CD4-positive, CD25-positive, alpha-beta regulatory T cell (primary cell): ENCODE data around the gene CAMP. TPM values are rescaled to one million over a fixed set of nuclear protein-coding genes. Genes with fewer than 3 reads are reported as not detected.

Experiments
- ATAC-seq, 2 donors: fragments of 150-1000 bp; cut with Tn5 transposase; one replicate each; pipeline ENCODE4 v1.10.0; 2021; ENCODE audit warnings: low read depth in 2 of 2, moderate number of reproducible peaks in 2 of 2, moderate library complexity in 1 of 2
- DNase-seq, 3 donors: peaks; one replicate each; pipeline versions ENCODE4 v3.0.0 to v3.0.0-alpha.2; 2012 to 2022; ENCODE audit warnings: mixed read lengths in 1 of 3
- H3K27ac ChIP-seq: one replicate; pipeline ENCODE4 v1.7.0; 2013; ENCODE audit warnings: mild to moderate bottlenecking, low read length; ENCODE audit not compliant: insufficient read depth, poor library complexity, severe bottlenecking
- H3K27me3 ChIP-seq: one replicate; pipeline ENCODE4 v1.7.0; 2013; ENCODE audit warnings: low read length; ENCODE audit not compliant: control insufficient read depth, insufficient read depth
- H3K36me3 ChIP-seq: one replicate; pipeline ENCODE4 v1.7.0; 2013; ENCODE audit warnings: mild to moderate bottlenecking, low read length, moderate library complexity; ENCODE audit not compliant: control insufficient read depth, insufficient read depth
- H3K4me1 ChIP-seq: 2 replicates; pipeline ENCODE4 v1.7.0; 2013; ENCODE audit warnings: mild to moderate bottlenecking, low read length; ENCODE audit not compliant: insufficient read depth, control insufficient read depth, poor library complexity, severe bottlenecking
- H3K4me3 ChIP-seq: one replicate; pipeline ENCODE4 v1.7.0; 2013; ENCODE audit warnings: low read depth, mild to moderate bottlenecking, low read length, moderate library complexity
- H3K9me3 ChIP-seq, 2 experiments: 1 replicate in 1 of 2; 2 replicates in 1 of 2; pipeline ENCODE4 v1.7.0; 2013; ENCODE audit warnings: low read length in 2 of 2, mild to moderate bottlenecking in 1 of 2, moderate library complexity in 1 of 2; ENCODE audit not compliant: control insufficient read depth in 2 of 2
- H3K27ac Mint-ChIP-seq, 3 donors: one replicate each; pipeline ENCODE4 v1.8.0; 2020 to 2022; ENCODE audit warnings: mild to moderate bottlenecking in 3 of 3, mixed read lengths in 3 of 3, moderate library complexity in 2 of 3
- H3K27me3 Mint-ChIP-seq: one replicate; pipeline ENCODE4 v1.8.0; 2022; ENCODE audit warnings: mild to moderate bottlenecking, mixed read lengths
- H3K36me3 Mint-ChIP-seq: one replicate; pipeline ENCODE4 v1.8.0; 2020; ENCODE audit warnings: mixed read lengths
- H3K4me1 Mint-ChIP-seq, 4 donors: one replicate each; pipeline ENCODE4 v1.8.0; 2020 to 2022; ENCODE audit warnings: mixed read lengths in 4 of 4, mild to moderate bottlenecking in 1 of 4
- H3K4me3 Mint-ChIP-seq, 4 donors: one replicate each; pipeline ENCODE4 v1.8.0; 2020 to 2022; ENCODE audit warnings: mild to moderate bottlenecking in 4 of 4, mixed read lengths in 4 of 4, moderate library complexity in 3 of 4
- H3K9me3 Mint-ChIP-seq, 7 donors: one replicate each; pipeline ENCODE4 v1.8.0; 2020 to 2022; ENCODE audit warnings: mixed read lengths in 7 of 7, mild to moderate bottlenecking in 3 of 7, moderate library complexity in 2 of 7
- polyA plus RNA-seq, 4 donors: library from polyadenylated mRNA; unstranded; fragments of 300-500 nt; fragmentation: Illumina TruSeq; gene quantifications; one replicate each; pipeline ENCODE4 v1.2.3, GENCODE V29; 2021
- total RNA-seq: library from RNA; stranded (reverse); gene quantifications from one replicate; pipeline ENCODE4 v1.2.3, GENCODE V29; 2022

The CAMP gene
- total and polyA plus RNA-seq, 5 donors from 2014 or later: not detected

DNA sequence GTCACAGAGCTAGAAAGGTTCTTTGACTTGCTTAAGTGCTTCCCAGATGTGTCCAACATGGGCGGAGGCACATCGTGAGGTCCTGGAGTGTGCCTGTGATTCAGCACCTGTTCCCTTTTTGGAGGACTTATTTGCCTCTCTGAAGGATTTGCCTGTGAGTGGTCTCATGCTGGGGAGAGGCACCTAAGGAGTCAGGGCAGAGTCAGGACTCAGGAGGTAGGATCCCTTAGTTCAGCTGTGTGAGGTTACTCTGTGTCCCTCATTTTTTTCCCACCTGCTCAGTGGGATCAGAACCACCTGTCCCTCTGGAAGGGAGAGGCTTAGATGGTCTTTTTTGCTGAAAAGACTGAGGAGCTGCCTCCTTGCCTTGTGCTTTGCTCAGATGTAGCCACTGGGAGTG, 20.6 kb downstream of the CAMP start:
- H3K27ac ChIP-seq: no peak overlapping the region
- Mint-ChIP-seq H3K27me3 (no peaks in the 10 kb centered on the region), H3K4me3 (peak overlapping the region in 2 of 4 donors; percentile 19 to 68), H3K27ac (peak overlapping the region in 2 of 3 donors; percentile 38 to 56), H3K9me3 (no peaks in the 10 kb centered on the region), H3K4me1 (peaks cover 6 to 58% (median 27%) of the 10 kb centered on the region in 4 donors), H3K36me3 (peaks cover 13% of the 10 kb centered on the region)
- DNase-seq: no peak
- H3K9me3 ChIP-seq: no peaks in the 10 kb centered on the region
- peaks cover 11% of the 10 kb centered on the region for H3K36me3 ChIP-seq
- no peak for ATAC-seq
- H3K4me3 ChIP-seq: no peak overlapping the region
- peaks cover 28% of the 10 kb centered on the region for H3K4me1 ChIP-seq
- H3K27me3 ChIP-seq: no peaks in the 10 kb centered on the region

DNA sequence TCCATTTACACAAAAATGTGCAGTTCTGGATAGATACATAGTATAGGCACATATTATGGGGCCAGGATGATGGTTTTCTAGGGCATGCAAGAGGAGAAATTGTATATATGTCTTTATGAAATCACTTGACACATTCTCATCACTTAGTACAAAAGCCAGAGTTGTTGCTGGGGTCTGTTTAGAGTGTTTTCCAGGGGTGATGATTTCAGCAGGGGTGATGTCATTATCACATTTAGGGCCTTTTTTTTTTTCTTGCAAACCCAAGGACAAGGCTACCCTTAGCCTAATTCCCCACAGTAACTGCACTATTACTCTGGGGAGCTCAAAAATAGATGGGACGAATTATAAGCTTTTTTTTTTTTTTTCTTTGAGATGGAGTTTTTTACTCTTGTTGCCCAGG, 21.2 kb downstream of the CAMP start:
- H3K4me1 Mint-ChIP-seq: peaks cover 6 to 58% (median 28%) of the 10 kb centered on the region in 4 donors
- no peaks in the 10 kb centered on the region for H3K27me3 ChIP-seq
- no peaks in the 10 kb centered on the region for H3K9me3 ChIP-seq
- no peaks in the 10 kb centered on the region for H3K27me3 Mint-ChIP-seq
- H3K4me3 ChIP-seq: no peak overlapping the region
- peaks cover 12% of the 10 kb centered on the region for H3K36me3 ChIP-seq
- no peak overlapping the region for H3K27ac ChIP-seq
- ATAC-seq (no peak), DNase-seq (no peak)
- H3K4me3 Mint-ChIP-seq: peak overlapping the region in 1 of 4 donors; percentile 7
- no peaks in the 10 kb centered on the region for H3K9me3 Mint-ChIP-seq
- H3K27ac Mint-ChIP-seq: peak overlapping the region in 1 of 3 donors; percentile 38
- H3K4me1 ChIP-seq: peaks cover 28% of the 10 kb centered on the region
- H3K36me3 Mint-ChIP-seq: peaks cover 13% of the 10 kb centered on the region

DNA sequence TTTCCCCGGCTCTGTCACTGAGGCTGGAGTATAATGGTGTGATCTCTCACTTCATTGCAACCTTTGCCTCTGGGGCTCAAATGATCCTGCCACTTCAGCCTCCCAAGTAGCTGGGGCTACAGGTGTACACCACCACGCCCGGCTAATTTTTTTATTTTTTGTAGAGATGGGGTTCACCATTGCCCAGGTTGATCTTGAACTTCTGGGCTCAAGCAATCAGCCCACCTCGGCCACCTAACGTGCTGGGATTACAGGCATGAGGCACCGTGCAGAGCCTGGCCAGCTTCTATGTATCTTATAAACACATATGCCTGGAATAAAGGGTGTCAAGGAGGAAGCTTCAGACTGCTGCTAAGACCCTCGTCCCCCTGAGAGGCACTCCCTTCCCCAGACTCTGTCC, 21.8 kb downstream of the CAMP start:
- ATAC-seq: no peak
- Mint-ChIP-seq H3K4me1 (peaks cover 6 to 58% (median 27%) of the 10 kb centered on the region in 4 donors), H3K27me3 (no peaks in the 10 kb centered on the region), H3K4me3 (no peak overlapping the region), H3K9me3 (no peaks in the 10 kb centered on the region), H3K27ac (peak overlapping the region in 1 of 3 donors; percentile 42), H3K36me3 (peaks cover 13% of the 10 kb centered on the region)
- no peaks in the 10 kb centered on the region for H3K9me3 ChIP-seq
- peaks cover 14% of the 10 kb centered on the region for H3K36me3 ChIP-seq
- DNase-seq: no peak
- no peak overlapping the region for H3K27ac ChIP-seq
- H3K4me3 ChIP-seq: no peak overlapping the region
- H3K27me3 ChIP-seq: no peaks in the 10 kb centered on the region
- H3K4me1 ChIP-seq: peaks cover 28% of the 10 kb centered on the region

DNA sequence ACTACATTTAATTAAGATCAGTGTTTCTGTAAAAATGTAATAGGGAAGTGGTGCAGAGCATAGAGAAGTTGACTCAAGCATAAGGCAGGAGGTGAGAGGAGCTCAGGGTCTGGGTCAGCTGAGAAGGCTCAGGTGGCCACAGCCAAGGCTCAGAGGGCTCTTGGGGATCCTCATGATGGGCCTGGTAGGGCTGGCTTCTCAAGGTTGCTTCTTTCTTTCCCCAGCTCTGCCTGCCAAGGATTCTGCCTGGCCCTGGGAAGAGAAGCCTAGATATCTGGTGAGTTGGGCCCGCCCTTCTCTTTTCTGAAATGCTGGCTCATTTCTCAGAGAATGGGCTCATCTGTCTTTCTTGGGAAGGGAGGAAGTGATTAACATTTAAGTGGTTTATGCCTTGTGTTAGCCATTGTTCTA, 24.1 kb downstream of the CAMP start:
- H3K4me3 ChIP-seq: no peak overlapping the region
- H3K9me3 ChIP-seq: no peaks in the 10 kb centered on the region
- H3K4me3 Mint-ChIP-seq: no peak overlapping the region
- peaks cover 11% of the 10 kb centered on the region for H3K4me1 ChIP-seq
- peaks cover 21% of the 10 kb centered on the region for H3K36me3 Mint-ChIP-seq
- peaks cover 25% of the 10 kb centered on the region for H3K36me3 ChIP-seq
- no peaks in the 10 kb centered on the region for H3K27me3 Mint-ChIP-seq
- H3K9me3 Mint-ChIP-seq: no peaks in the 10 kb centered on the region
- ATAC-seq (no peak), DNase-seq (peak in 1 of 3 donors; percentile 78)
- peak overlapping the region in 2 of 3 donors; percentile 60 for H3K27ac Mint-ChIP-seq
- H3K27ac ChIP-seq: no peak overlapping the region
- no peaks in the 10 kb centered on the region for H3K27me3 ChIP-seq
- H3K4me1 Mint-ChIP-seq: peaks cover 6 to 38% (median 19%) of the 10 kb centered on the region in 4 donors

DNA sequence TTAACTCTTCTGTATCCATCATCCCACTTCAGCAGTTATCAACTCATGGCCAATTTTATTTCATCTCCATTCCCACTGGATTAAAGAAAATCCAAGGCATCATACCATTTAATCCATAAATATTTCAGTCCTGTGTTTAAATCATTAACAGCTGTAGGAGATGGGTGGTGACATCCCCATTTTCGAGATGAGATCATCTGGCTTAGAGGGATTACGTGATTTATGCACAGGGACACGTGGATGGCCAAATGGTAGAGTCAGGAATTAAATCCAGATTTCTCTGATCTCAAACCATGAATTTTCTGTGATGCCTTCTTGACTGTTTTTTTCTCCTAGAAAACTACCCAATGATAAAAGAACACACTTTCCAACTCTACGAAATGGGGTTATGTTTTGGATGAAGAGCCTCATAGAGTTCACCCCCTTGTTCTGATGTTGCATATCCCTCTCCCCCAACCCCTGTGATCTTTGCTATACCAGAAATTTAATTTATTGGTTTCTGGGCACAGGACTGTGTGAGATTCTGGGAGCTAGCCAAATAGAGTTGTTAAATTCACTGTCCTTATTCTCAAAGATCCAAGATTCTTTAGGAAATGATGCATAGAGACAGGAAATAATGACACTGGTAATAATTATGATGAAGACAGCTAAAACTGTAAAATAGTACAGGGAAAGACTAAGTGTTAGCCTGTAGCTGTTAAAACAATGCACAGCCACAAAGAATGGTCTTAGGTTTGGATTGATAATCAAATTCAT, 25.0 kb downstream of the CAMP start:
- Mint-ChIP-seq H3K36me3 (peaks cover 21% of the 10 kb centered on the region), H3K4me1 (peaks cover 6 to 34% (median 19%) of the 10 kb centered on the region in 4 donors), H3K27me3 (no peaks in the 10 kb centered on the region), H3K4me3 (no peak overlapping the region), H3K27ac (peak overlapping the region in 2 of 3 donors; percentile 17 to 67), H3K9me3 (no peaks in the 10 kb centered on the region)
- DNase-seq (no peak), ATAC-seq (no peak)
- no peaks in the 10 kb centered on the region for H3K9me3 ChIP-seq
- H3K4me1 ChIP-seq: peaks cover 7% of the 10 kb centered on the region
- no peak overlapping the region for H3K4me3 ChIP-seq
- H3K27me3 ChIP-seq: no peaks in the 10 kb centered on the region
- peak overlapping the region; percentile 23 for H3K27ac ChIP-seq
- H3K36me3 ChIP-seq: peaks cover 25% of the 10 kb centered on the region

DNA sequence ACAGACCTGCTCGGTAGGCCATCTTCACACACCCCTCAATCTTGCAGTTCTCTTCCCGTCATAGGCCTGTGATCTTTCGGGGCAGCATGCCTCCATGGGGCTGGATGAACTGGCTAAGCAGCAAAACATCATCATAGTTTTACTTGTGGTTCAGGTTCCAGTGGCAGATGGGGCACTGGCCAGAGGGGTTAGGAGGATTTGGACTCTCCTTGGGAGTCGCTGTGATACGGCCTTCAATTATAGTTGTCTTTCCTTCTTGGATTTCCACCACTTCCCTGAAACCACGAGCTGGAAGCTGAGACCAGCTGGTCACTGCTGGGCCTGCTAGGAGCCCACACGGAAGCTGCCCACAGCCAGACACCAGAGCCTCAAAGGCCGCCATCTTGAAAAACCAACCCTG, 33.3 kb downstream of the CAMP start:
- peaks cover 0 to 4% (median 0%) of the 10 kb centered on the region in 7 donors for H3K9me3 Mint-ChIP-seq
- H3K4me3 Mint-ChIP-seq: no peak overlapping the region
- DNase-seq (no peak), ATAC-seq (no peak)
- H3K27me3 ChIP-seq: no peaks in the 10 kb centered on the region
- H3K27me3 Mint-ChIP-seq: no peaks in the 10 kb centered on the region
- no peak overlapping the region for H3K4me3 ChIP-seq
- H3K27ac Mint-ChIP-seq: no peak overlapping the region
- H3K4me1 Mint-ChIP-seq: peaks cover 4 to 17% (median 9%) of the 10 kb centered on the region in 4 donors
- H3K9me3 ChIP-seq: no peaks in the 10 kb centered on the region
- H3K27ac ChIP-seq: no peak overlapping the region
- peaks cover 44% of the 10 kb centered on the region for H3K36me3 Mint-ChIP-seq
- H3K4me1 ChIP-seq: no peaks in the 10 kb centered on the region
- H3K36me3 ChIP-seq: peaks cover 41% of the 10 kb centered on the region

DNA sequence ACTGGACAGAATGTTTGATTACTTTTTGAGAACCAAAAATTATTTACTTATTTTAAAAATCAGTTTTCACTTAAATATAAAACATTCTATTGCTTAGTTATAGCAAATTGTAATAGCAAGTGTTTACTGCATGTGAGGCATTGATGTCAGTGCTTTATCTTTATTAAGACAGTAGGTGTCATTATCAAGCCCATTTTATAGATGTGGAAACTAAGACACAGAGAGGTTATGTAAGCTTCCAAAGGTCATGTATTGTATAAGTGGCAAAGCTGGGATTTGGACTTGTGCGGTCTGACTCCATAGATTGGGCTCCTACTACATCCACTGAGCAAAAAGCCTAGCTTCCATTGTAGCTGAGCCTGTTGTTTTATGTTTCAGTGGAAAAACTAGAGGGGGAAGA, 35.2 kb downstream of the CAMP start:
- H3K9me3 Mint-ChIP-seq: peaks cover 0 to 4% (median 0%) of the 10 kb centered on the region in 7 donors

DNA sequence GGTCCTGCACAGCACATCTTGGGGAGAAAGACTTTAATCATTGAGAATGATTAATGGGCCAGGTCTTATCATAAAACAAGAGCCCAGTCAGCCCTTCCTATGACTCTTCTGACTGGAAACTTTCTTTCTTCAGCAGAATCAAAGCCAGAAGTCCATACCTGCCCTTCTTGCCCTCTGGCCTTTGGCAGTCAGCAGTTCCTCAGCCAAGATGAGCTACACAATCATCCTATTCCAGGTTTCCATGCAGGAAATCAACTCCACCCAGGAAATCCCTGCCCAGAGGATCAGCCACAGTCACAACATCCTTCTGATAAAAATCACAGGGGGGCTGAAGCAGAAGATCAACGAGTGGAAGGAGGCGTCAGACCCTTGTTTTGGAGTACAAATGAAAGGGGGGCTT, 44.5 kb downstream of the CAMP start:
- Mint-ChIP-seq H3K36me3 (peaks cover 14% of the 10 kb centered on the region), H3K27ac (peak overlapping the region; percentile 84 to 99 (median 94))

More for the DNA sequence above, 35.2 kb downstream of the CAMP start:
- Histone ChIP-seq H3K9me3 (no peaks in the 10 kb centered on the region), H3K4me1 (no peaks in the 10 kb centered on the region), H3K27me3 (no peaks in the 10 kb centered on the region), H3K27ac (no peak overlapping the region), H3K4me3 (no peak overlapping the region), H3K36me3 (peaks cover 51% of the 10 kb centered on the region)
- Mint-ChIP-seq H3K27me3 (no peaks in the 10 kb centered on the region), H3K4me3 (no peak overlapping the region), H3K36me3 (peaks cover 55% of the 10 kb centered on the region), H3K27ac (peak overlapping the region in 2 of 3 donors; percentile 39 to 70), H3K4me1 (peaks cover 4 to 17% (median 9%) of the 10 kb centered on the region in 4 donors)
- ATAC-seq: no peak
- no peak for DNase-seq

More for the DNA sequence above, 44.5 kb downstream of the CAMP start:
- Histone ChIP-seq H3K36me3 (peaks cover 17% of the 10 kb centered on the region), H3K9me3 (no peaks in the 10 kb centered on the region), H3K27ac (peak overlapping the region; percentile 77), H3K4me1 (peaks cover 23% of the 10 kb centered on the region), H3K4me3 (peak overlapping the region; percentile 73), H3K27me3 (no peaks in the 10 kb centered on the region)
- ATAC-seq (no peak), DNase-seq (no peak)
- H3K9me3 Mint-ChIP-seq: no peaks in the 10 kb centered on the region
- no peaks in the 10 kb centered on the region for H3K27me3 Mint-ChIP-seq
- peaks cover 7 to 34% (median 23%) of the 10 kb centered on the region in 4 donors for H3K4me1 Mint-ChIP-seq
- peak overlapping the region in 3 of 4 donors; percentile 0 to 92 (median 36) for H3K4me3 Mint-ChIP-seq
